NCI-H1694 treated with DMSO at 0.1 percent for 48 hours (cell line): ENCODE results near the gene NEU4.
"Not testable (repeated sequence)": the region's sequence is repeated elsewhere in the genome, so short reads cannot be mapped to it uniquely, and the experiment has no call there.

ENCODE experiments used
- DNase-seq: peaks from one replicate; lab custom pipeline; 2025; lab: John Stamatoyannopoulos, UW

The NEU4 gene

GRCh38 chr2:241775223-241776177 lies 33.5 kb upstream of the NEU4 start:
- no peak for DNase-seq

- DNase-seq = no peak
These were observed 32.4 kb upstream of the NEU4 start, which contains the start of gene GAL3ST2 for GRCh38 chr2:241776336-241777169. TSS of gene GAL3ST2 (plus strand) at chr2:241776822. CDS start at chr2:241776956, 134 bp downstream.

GRCh38 chr2:241777170-241777685 lies 31.8 kb upstream of the NEU4 start:
- DNase-seq = no peak

- no peak for DNase-seq
These were observed 31.0 kb upstream of the NEU4 start for GRCh38 chr2:241777686-241778627.

GRCh38 chr2:241780939-241781569 lies 27.9 kb upstream of the NEU4 start:
- no peak for DNase-seq

- DNase-seq = not testable (repeated sequence)
These were observed 26.9 kb upstream of the NEU4 start for GRCh38 chr2:241782053-241782452.

- no peak for DNase-seq
These were observed 20.9 kb upstream of the NEU4 start for GRCh38 chr2:241788135-241788534.

GRCh38 chr2:241788572-241788971 lies 20.4 kb upstream of the NEU4 start:
- no peak for DNase-seq

GRCh38 chr2:241791385-241791784 lies 17.6 kb upstream of the NEU4 start:
- not testable (repeated sequence) for DNase-seq

GRCh38 chr2:241793385-241793784 lies 15.6 kb upstream of the NEU4 start:
- DNase-seq = no peak

- DNase-seq = no peak
These were observed 14.7 kb upstream of the NEU4 start for GRCh38 chr2:241794250-241794823.

- no peak for DNase-seq
These were observed 13.7 kb upstream of the NEU4 start for GRCh38 chr2:241795021-241795999.

- no peak for DNase-seq
These were observed 12.8 kb upstream of the NEU4 start for GRCh38 chr2:241796209-241796608.

- DNase-seq = no peak
These were observed 12.3 kb upstream of the NEU4 start for GRCh38 chr2:241796610-241797138.

- DNase-seq = no peak
These were observed 11.4 kb upstream of the NEU4 start for GRCh38 chr2:241797441-241798080.

GRCh38 chr2:241798081-241798630 lies 10.8 kb upstream of the NEU4 start:
- no peak for DNase-seq

GRCh38 chr2:241798631-241799521 lies 10.1 kb upstream of the NEU4 start:
- no peak for DNase-seq
